Activated naive CD4-positive, alpha-beta T cell treated with anti-CD3 and anti-CD28 coated beads, Interleukin-2, amount 50 U/mL, for 72 hours (primary cell): ENCODE measurements around the gene SPOCK1. TPM values are rescaled to one million over a fixed set of nuclear protein-coding genes. Genes with fewer than 3 reads are reported as not detected.

Source experiments
- ATAC-seq, 2 donors: fragments of 150-1000 bp; cut with Tn5 transposase; 2 replicates each; pipeline ENCODE4 v1.10.0; 2021; ENCODE audit warnings: mild to moderate bottlenecking in 2 of 2, moderate library complexity in 2 of 2
- DNase-seq, 2 donors: peaks; one replicate each; pipeline ENCODE4 v3.0.0; 2021 to 2022; ENCODE audit warnings: low spot score in 2 of 2
- H3K27ac Mint-ChIP-seq, 2 donors: one replicate each; pipeline ENCODE4 v1.8.0; 2022; ENCODE audit warnings: mild to moderate bottlenecking in 2 of 2, mixed read lengths in 2 of 2
- H3K36me3 Mint-ChIP-seq, 2 donors: one replicate each; pipeline ENCODE4 v1.8.0; 2022; ENCODE audit warnings: mixed read lengths in 2 of 2
- H3K9me3 Mint-ChIP-seq, 2 donors: one replicate each; pipeline ENCODE4 v1.8.0; 2022; ENCODE audit warnings: mixed read lengths in 2 of 2
- total RNA-seq, 2 donors: library from RNA; stranded (reverse); gene quantifications; one replicate each; pipeline ENCODE4 v1.2.3, GENCODE V29; 2022

SPOCK1 gene
- total RNA-seq, 2 donors from 2014 or later: not detected

DNA sequence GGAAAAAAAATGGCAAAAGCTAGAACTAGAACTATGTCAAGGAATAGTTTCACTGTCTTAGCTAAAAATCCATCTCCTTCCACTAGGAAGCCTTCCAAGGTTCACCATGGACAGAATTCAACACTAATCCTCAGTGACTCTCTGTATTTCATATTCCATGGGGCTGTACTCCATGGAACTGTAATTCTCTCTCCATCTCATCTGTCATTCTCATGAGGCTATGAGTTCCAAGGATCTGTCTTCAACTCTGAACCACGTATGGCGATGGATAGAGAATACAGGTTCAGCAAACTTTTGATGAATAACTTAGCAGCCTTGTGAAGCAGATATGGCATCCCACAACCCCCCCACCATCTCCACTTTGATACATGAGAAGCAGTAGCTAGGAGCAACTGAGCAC is 184.0 kb downstream of the SPOCK1 start:
- no peaks in the 10 kb centered on the region for H3K36me3 Mint-ChIP-seq
- no peaks in the 10 kb centered on the region for H3K9me3 Mint-ChIP-seq
- no peak overlapping the region for H3K27ac Mint-ChIP-seq
- no peak for ATAC-seq
- DNase-seq: no peak

DNA sequence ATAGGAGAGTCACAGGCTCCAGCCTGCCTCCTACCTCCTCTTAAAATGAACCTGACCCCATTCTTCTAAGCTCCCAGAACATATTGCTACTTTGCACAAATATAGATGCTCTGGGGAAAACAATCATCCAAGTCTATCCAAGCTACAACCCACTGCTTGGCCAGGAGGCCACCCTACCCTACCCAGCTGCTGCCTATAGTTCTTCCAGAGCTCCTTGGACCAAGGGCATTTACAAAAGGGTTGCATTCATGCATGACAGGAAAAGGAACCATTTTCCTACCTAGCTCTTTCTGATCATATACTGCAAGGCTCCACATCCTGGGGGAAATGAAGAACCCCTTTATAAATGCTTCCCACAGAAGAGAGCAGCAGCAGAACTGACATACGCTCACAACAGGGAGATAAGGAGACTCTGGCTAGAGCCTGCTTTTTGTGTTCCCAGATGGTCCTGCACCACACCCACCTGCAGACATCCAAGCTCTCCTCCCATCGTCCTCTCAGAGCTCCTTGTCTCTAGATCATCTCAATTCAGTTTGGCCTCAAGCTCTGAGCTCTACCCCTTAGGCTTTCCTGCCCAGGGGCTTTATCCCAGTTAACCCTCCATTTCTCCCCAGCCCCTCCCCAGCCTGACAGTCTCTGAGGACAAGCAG is 185.5 kb downstream of the SPOCK1 start:
- H3K27ac Mint-ChIP-seq: no peak overlapping the region
- no peaks in the 10 kb centered on the region for H3K9me3 Mint-ChIP-seq
- H3K36me3 Mint-ChIP-seq: no peaks in the 10 kb centered on the region
- no peak for ATAC-seq
- DNase-seq: no peak

DNA sequence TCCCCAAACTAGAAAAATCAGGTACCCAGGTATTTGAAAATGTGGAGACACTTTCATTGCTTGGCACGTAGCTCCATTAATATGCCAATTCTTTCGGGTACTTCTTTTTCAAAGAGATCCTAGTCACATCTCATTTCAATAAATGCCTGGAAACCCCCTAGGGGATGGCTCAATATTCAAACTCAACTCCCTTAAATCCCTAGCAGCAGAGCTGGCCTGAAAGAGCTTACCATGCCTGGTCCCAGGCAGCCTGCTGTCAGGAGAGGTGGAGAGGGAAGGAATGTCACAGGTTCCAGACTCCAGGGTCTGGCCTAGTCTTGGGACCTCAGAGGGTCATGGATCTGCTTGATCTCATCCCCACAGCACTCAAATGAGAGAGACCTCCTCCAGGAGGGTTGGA is 187.1 kb downstream of the SPOCK1 start:
- Mint-ChIP-seq H3K36me3 (no peaks in the 10 kb centered on the region), H3K27ac (no peak overlapping the region), H3K9me3 (no peaks in the 10 kb centered on the region)
- no peak for ATAC-seq
- no peak for DNase-seq

DNA sequence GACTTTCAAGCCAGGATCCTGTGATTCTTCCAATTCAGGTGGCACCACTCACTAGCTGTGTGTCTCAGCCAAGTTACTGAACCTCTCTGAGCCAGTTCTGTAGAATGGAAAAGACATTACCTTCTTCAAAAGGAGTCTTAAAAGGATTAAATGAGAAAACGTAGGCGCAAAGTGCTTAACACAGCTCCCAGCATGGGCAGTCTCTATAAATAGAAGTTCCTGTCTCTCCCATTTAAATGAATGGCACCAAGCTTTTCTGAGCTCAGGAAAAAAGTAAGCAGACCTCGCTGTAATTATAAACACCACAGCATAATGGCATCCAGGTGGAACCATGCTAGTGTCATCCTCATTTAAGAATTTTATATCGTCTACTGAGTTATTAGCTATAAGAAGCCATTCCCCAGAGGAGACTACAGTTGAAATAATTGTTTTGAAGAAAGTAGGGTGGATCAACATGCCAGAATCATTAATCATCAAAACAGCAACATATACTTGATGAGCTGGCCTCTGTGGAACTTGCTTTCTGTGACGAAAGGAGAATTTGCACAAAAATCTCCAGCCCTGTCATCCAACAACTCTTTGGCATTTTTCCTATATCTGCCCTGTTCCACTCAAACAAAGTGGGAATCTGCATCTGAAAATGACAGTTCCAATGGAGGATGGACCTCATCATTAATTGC is 188.9 kb downstream of the SPOCK1 start:
- H3K9me3 Mint-ChIP-seq: no peaks in the 10 kb centered on the region
- no peak overlapping the region for H3K27ac Mint-ChIP-seq
- H3K36me3 Mint-ChIP-seq: no peaks in the 10 kb centered on the region
- ATAC-seq: no peak
- DNase-seq: no peak

DNA sequence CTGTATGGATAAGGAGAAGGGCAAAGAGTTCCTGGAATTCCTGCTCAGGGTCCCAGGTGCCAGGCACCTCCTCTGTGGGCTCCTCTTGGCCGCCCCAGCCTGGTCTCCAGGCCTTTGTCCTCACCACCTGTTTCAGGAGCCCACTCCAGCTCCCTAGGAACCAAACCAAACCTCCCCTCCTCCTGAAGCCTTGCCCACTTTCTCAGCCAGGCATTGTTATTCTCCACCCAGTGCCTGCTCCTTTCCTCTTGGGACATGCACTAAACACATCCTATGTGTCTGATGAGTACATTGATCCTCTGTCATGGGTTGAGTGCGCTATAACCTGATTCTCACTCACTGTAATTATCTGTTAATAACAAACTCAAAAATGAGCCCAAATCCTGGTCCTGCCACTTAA is 189.8 kb downstream of the SPOCK1 start:
- no peak for ATAC-seq
- no peak overlapping the region for H3K27ac Mint-ChIP-seq
- no peak for DNase-seq
- no peaks in the 10 kb centered on the region for H3K36me3 Mint-ChIP-seq
- no peaks in the 10 kb centered on the region for H3K9me3 Mint-ChIP-seq

DNA sequence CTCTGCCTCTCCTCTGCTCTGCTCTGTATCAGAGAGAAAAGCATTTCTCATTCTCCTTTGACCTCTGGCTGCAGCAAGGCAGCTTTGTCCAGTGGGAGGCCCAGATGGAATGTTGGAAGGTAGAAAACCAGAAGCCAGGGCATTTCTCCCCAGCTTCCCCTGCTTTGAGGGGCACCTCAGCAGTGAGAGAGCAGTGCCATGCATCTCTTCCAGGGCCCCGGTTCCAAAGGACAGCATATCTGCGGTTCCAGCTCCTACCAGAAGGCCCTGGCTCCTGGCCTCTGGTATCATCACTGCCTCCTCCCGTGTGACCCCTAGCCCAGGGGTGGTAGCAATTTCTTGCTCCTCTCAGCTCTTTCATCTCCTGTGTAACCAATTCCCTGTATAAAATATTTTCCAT is 190.8 kb downstream of the SPOCK1 start:
- DNase-seq: no peak
- H3K27ac Mint-ChIP-seq: no peak overlapping the region
- no peaks in the 10 kb centered on the region for H3K36me3 Mint-ChIP-seq
- ATAC-seq: no peak
- H3K9me3 Mint-ChIP-seq: no peaks in the 10 kb centered on the region

DNA sequence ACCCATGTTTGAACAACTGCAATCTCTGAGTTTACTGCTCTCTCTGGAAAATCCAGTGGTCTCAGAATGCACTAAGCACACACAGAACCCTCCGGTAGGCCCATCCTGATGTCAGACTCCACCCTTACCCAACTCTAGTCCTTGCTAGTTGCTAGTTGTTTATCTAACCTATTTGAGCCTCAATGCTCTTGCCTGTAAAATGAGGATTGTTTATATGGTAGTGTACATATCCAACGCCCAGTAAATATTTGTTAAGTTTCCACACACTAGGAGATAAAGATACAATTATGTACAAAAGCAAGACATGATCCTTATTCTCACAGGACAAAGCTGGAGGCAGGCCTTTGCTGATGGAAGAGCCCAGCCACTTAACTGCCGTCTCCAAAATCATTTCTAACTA is 192.2 kb downstream of the SPOCK1 start:
- no peak for ATAC-seq
- no peaks in the 10 kb centered on the region for H3K36me3 Mint-ChIP-seq
- H3K9me3 Mint-ChIP-seq: no peaks in the 10 kb centered on the region
- no peak for DNase-seq
- no peak overlapping the region for H3K27ac Mint-ChIP-seq

DNA sequence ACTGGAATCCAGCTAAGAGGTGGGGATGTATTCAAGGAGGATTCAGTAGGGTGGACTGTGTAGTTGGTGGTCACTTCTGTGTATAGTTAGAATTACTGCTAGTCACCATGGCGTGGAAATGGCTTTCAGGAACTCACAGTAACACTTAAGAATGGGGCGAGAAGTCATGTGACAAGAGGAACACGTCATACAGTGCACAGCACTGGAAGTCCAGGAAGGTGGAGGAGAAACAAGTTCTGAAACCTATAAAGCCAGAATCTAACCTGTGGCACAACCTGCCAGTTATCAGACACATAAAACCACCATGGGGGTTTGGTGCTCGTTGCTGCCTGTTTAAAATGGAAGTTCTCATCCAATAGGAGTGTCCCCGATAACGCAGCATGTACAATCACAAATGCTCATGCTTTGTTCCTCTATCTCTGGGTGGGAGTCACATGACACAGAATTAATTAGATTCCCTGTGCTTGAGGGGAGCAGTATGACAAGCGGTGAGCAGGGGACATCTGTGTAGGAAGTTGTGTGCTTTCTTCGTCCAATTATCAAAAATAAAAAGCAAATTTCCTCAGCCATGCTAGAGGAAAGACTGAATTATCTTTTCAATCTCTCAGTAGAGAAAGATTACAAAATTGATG is 193.0 kb downstream of the SPOCK1 start:
- Mint-ChIP-seq H3K36me3 (no peaks in the 10 kb centered on the region), H3K9me3 (no peaks in the 10 kb centered on the region), H3K27ac (no peak overlapping the region)
- ATAC-seq (no peak), DNase-seq (no peak)

DNA sequence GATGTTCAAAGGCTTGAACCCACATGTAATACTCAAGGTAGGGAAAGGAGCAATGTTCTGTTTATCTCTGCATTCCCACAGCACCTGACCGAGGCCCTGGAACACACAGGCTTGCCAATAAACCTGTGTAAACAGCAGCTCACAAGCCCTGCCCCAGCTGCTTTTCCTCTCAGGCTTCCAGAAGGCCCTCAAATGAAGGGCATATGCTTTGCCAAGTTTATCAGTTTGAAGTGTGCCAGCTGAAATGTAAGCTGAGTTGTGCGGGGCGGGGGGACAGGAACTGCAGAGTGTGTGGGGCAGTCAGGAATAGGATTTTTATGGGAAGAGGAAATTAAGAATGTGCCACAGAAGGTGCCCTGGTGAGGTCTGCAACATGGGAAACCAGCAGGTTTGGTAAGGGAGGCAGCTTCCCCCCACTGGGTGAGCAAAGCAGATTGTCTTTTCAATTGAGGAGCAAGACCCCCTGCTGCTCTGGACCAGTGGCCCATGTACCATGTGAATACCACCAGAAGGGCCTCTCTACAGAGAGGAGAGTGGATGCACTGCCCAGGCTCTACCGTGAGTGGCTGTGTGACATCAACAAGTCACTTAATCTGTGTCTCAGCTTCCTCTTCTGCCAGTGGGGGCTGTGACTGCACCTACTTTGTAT is 194.8 kb downstream of the SPOCK1 start:
- Mint-ChIP-seq H3K27ac (no peak overlapping the region), H3K36me3 (no peaks in the 10 kb centered on the region), H3K9me3 (no peaks in the 10 kb centered on the region)
- DNase-seq: no peak
- no peak for ATAC-seq

DNA sequence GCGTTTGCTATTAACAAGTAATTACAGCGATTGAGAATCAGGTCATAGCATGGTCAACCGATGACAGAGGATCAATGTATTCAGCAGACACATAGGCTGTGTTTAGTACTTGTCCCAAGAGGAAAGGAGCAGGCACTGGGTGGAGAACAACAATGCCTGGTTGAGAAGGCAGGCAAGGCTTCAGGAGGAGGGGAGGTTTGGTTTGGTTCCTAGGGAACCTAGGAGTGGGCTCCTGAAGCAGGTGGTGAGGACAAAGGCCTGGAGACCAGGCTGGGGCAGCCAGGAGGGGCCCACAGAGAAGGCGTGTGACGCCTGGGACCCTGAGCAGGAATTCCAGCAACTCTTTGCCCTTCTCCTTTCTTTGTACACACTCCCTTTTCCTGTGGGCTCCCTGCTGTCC is 195.6 kb downstream of the SPOCK1 start:
- ATAC-seq (no peak), DNase-seq (no peak)
- Mint-ChIP-seq H3K36me3 (no peaks in the 10 kb centered on the region), H3K27ac (no peak overlapping the region), H3K9me3 (no peaks in the 10 kb centered on the region)

DNA sequence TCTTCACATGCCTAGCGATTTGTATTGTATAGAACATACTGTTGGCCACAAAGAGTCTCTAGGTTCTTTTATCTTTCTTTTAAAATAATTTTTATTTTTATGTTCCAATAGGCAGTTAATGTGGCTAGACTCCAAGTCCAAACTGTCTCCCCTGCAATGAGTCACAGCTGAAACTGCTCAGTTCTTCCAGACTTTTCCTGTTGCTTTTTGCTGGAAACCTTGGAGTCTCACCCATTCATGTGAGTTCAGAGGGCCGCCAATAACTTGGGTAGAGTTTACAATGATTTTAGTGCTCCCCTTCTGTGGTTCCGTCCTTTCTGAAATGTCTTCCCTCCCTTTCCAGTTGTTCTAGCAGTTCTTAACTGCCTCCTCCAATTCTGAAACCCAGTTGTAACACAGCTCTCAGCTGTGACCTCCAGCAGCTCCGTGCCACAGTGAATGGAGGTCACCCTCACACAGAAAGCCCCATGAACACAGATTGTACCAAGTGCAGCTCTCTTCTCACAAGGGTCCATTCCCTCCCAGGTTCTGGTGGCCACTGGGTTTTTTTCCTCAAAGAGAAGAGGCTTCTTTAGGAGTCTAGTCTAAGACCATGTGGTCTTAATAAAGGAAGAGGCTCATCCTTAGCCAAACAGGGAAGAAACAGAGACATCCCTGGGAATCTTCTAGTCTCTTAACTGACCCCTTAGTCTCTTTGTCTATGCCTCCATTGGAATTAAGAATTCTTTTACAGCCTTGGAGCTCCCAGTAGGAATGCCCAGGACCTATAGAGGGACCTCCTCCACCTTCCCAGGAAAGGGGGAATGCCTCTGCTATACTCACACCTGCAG is 198.5 kb downstream of the SPOCK1 start:
- H3K9me3 Mint-ChIP-seq: no peaks in the 10 kb centered on the region
- H3K36me3 Mint-ChIP-seq: no peaks in the 10 kb centered on the region
- no peak for DNase-seq
- ATAC-seq: no peak
- no peak overlapping the region for H3K27ac Mint-ChIP-seq

DNA sequence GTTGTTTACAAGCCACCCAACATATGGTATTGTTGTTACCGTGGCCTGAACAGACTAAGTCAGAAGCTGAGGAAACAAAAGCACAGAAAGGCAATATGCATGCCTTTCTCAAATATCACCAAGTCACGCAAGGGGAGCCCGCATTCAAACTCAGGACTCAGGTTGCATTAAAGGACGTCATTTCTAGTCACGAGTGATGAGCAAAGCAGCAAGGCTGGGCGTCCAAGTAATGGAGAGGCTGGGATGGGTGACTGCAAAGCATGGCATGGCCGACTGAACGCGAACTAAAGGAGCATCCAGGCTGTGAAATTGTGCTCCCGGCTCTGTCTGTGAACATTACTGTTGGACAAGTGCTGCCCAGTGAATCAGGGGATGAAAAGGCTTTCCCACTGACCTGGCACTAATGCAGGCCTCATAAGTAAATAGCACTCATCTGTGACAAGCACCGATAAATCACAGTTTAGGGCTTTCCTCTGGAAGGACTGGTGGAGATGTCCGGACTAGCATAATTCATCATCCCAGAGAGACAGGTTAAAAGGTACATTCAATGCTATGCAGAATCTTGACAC is 202.8 kb downstream of the SPOCK1 start:
- DNase-seq (no peak), ATAC-seq (no peak)
- no peak overlapping the region for H3K27ac Mint-ChIP-seq
- no peaks in the 10 kb centered on the region for H3K36me3 Mint-ChIP-seq
- peaks cover 0 to 3% of the 10 kb centered on the region in 2 donors for H3K9me3 Mint-ChIP-seq

DNA sequence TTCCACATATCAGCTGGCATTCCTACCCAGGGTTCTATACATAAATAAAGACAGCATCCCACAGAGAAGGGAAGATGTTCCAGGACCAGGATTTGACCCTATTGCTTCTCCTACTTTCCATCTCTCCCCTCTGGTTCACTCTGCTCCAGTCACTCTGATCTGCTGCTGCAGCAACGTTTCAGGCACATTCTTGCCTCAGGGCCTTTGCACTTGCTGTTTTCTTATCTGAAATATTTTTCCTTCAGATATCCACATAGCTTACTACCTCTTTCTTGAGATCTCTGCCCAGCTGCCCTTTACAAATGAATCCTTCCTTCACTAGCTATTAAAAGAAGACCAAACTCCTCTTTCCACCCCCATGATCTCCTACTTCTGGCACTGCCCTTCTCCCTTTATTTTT is 204.5 kb downstream of the SPOCK1 start:
- peaks cover 0 to 3% of the 10 kb centered on the region in 2 donors for H3K9me3 Mint-ChIP-seq
- ATAC-seq (no peak), DNase-seq (no peak)
- no peaks in the 10 kb centered on the region for H3K36me3 Mint-ChIP-seq
- no peak overlapping the region for H3K27ac Mint-ChIP-seq

DNA sequence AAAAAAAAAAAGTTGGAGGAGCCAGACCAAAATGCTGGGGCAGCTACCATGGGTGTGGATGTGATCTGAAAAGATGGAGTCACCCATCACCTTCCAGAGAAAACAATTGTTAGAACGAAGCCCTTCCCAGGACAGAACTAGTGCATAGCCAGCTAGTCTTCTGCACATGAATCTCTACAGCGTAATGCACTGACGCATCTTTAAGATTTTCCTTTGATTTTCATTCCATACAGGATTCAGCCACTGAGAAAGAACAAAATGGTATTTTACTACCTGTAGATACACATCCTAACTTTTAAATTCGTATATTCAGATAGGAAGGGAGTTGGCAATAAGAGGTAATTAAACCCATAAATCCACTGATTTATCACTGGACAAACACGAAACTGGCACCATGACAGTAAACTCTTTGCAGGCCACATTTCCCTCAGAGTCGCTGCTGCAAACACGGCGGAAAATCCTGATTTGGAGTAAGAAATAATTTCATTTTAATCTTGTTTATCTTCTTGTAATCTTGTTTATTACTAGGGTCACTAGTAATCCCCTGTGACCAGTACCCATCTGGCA is 206.6 kb downstream of the SPOCK1 start:
- ATAC-seq (no peak), DNase-seq (no peak)
- H3K27ac Mint-ChIP-seq: no peak overlapping the region
- peaks cover 0 to 3% of the 10 kb centered on the region in 2 donors for H3K9me3 Mint-ChIP-seq
- H3K36me3 Mint-ChIP-seq: no peaks in the 10 kb centered on the region

DNA sequence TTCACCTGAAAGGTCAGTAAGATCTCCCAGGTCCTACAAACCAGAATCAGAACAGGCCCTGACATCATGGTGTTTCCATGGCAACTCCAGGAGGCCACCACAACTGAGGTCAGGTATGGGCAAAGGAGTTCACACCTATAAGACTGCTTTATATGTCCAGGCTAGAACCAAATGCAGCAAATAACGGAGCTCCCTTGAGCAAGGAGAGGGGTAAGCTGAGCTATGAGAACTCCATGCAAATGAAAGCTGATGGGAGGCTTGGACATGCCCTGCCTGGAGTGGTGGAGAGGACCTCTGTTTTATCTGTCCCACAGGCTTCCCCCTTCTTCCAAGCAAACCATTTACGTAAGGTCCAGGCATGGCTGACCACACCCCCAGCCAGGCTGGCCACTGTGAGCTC is 207.7 kb downstream of the SPOCK1 start:
- DNase-seq (no peak), ATAC-seq (no peak)
- Mint-ChIP-seq H3K9me3 (peaks cover 0 to 3% of the 10 kb centered on the region in 2 donors), H3K36me3 (no peaks in the 10 kb centered on the region), H3K27ac (no peak overlapping the region)

DNA sequence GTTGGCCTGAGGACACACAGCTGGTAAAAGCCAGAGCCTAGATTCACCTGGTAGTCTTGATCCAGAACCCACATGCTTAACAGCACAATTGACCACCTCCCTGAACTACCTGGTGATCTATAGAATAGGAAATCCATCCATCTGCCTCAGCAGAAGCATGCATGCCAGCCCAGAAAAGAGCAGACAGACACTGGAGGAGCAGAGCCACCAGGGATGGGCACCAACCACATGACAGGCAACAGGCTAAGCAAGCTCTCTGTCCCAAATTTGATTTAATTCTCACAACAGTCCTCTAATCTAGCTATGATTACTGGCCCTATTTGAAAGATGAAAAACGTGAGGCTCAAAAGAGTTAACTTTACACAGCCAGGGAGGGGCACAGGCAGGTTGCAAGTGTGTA is 208.1 kb downstream of the SPOCK1 start:
- Mint-ChIP-seq H3K27ac (no peak overlapping the region), H3K36me3 (no peaks in the 10 kb centered on the region), H3K9me3 (peaks cover 0 to 3% of the 10 kb centered on the region in 2 donors)
- no peak for ATAC-seq
- no peak for DNase-seq
